PC-9 (cell line): ENCODE results near the gene HOXB9.

Experiments
- CTCF ChIP-seq: fragments of 200-600 bp; sonication (generic); conservative IDR thresholded peaks from 2 replicates; pipeline ENCODE4 v1.6.1; 2017; ENCODE audit warnings: mixed run types, antibody characterized with exemption, mild to moderate bottlenecking, moderate library complexity
- EZH2 ChIP-seq: fragments of 200-600 bp; sonication (generic); IDR thresholded peaks from 2 replicates; pipeline ENCODE4 v1.8.0; 2017; ENCODE audit warnings: antibody characterized with exemption, low read depth

DNA sequence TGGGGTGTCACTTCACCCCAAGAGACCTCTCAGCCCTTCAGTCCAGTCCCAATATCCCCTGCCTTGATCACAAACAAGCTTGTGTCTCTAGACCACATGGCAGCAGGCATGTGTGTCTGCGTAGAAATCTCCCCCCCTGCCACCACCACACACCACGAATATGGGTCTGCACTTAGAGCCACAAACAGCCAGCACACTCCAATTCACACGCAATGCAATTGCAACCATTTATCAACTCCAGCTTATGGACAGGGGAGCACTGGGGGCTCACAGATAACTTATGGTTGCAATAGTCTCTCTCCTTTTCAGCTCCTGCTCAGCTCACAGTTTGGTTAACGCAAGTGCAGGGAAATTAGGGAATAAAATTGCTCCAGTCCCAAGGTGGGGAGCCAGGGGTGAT, 2.6 kb downstream of the HOXB9 start:
- TF ChIP-seq CTCF, result no peak
- no peak for TF ChIP-seq EZH2
